Measurements from ENCODE around the gene IGF2R. TPM values are rescaled to one million over a fixed set of nuclear protein-coding genes. Genes with fewer than 3 reads are reported as not detected.
"Not testable (repeated sequence)": the region's sequence is repeated elsewhere in the genome, so short reads cannot be mapped to it uniquely, and the experiment has no call there.

The IGF2R gene
- polyA plus RNA-seq, 3 donors: 59.5 to 61.1 (median 60.8) TPM

- DNase-seq (ENCODE audit: extremely low read depth in 1 of 11, low read depth in 9 of 11, low spot score in 4 of 11): no peak
Observed at GRCh38 chr6:160080097-160080496, 111.2 kb downstream of the IGF2R start.

- DNase-seq (ENCODE audit: extremely low read depth in 1 of 11, low read depth in 9 of 11, low spot score in 4 of 11): no peak
Observed at GRCh38 chr6:160081398-160081797, 112.5 kb downstream of the IGF2R start.

- DNase-seq (ENCODE audit: extremely low read depth in 1 of 11, low read depth in 9 of 11, low spot score in 4 of 11): no peak
Observed at GRCh38 chr6:160082627-160083026, 113.7 kb downstream of the IGF2R start.

GRCh38 chr6:160084198-160084776 lies 115.4 kb downstream of the IGF2R start:
- no peak for DNase-seq (ENCODE audit: extremely low read depth in 1 of 11, low read depth in 9 of 11, low spot score in 4 of 11)

- DNase-seq (ENCODE audit: extremely low read depth in 1 of 11, low read depth in 9 of 11, low spot score in 4 of 11): no peak
Observed at GRCh38 chr6:160085226-160085625, 116.3 kb downstream of the IGF2R start.

- DNase-seq (ENCODE audit: extremely low read depth in 1 of 11, low read depth in 9 of 11, low spot score in 4 of 11): no peak
Observed at GRCh38 chr6:160085713-160086505, 117.0 kb downstream of the IGF2R start.

GRCh38 chr6:160086754-160087153 lies 117.9 kb downstream of the IGF2R start:
- no peak for DNase-seq (ENCODE audit: extremely low read depth in 1 of 11, low read depth in 9 of 11, low spot score in 4 of 11)

GRCh38 chr6:160088069-160088783 lies 119.3 kb downstream of the IGF2R start:
- DNase-seq (ENCODE audit: extremely low read depth in 1 of 11, low read depth in 9 of 11, low spot score in 4 of 11): peak in 10 of 11 donors; percentile 8 to 32 (median 19)

GRCh38 chr6:160088784-160089533 lies 120.1 kb downstream of the IGF2R start:
- no peak for DNase-seq (ENCODE audit: extremely low read depth in 1 of 11, low read depth in 9 of 11, low spot score in 4 of 11)

- no peak for DNase-seq (ENCODE audit: extremely low read depth in 1 of 11, low read depth in 9 of 11, low spot score in 4 of 11)
Observed at GRCh38 chr6:160089534-160089897, 120.6 kb downstream of the IGF2R start.

- not testable (repeated sequence) for DNase-seq (ENCODE audit: extremely low read depth in 1 of 11, low read depth in 9 of 11, low spot score in 4 of 11)
Observed at GRCh38 chr6:160090442-160091239, 121.8 kb downstream of the IGF2R start.

- DNase-seq (ENCODE audit: extremely low read depth in 1 of 11, low read depth in 9 of 11, low spot score in 4 of 11): not testable (repeated sequence)
Observed at GRCh38 chr6:160092176-160092575, 123.3 kb downstream of the IGF2R start.

GRCh38 chr6:160092602-160093001 lies 123.7 kb downstream of the IGF2R start:
- DNase-seq (ENCODE audit: extremely low read depth in 1 of 11, low read depth in 9 of 11, low spot score in 4 of 11): no peak

GRCh38 chr6:160093061-160093460 lies 124.2 kb downstream of the IGF2R start:
- no peak for DNase-seq (ENCODE audit: extremely low read depth in 1 of 11, low read depth in 9 of 11, low spot score in 4 of 11)

- no peak for DNase-seq (ENCODE audit: extremely low read depth in 1 of 11, low read depth in 9 of 11, low spot score in 4 of 11)
Observed at GRCh38 chr6:160093946-160094345, 125.1 kb downstream of the IGF2R start.

- no peak for DNase-seq (ENCODE audit: extremely low read depth in 1 of 11, low read depth in 9 of 11, low spot score in 4 of 11)
Observed at GRCh38 chr6:160095146-160095845, 126.4 kb downstream of the IGF2R start.

GRCh38 chr6:160101277-160102205 lies 132.7 kb downstream of the IGF2R start:
- no peak for DNase-seq (ENCODE audit: extremely low read depth in 1 of 11, low read depth in 9 of 11, low spot score in 4 of 11)

All from renal cortex interstitium (tissue), 11 donors.